DMS 273 (cell line): ENCODE measurements around the gene KANSL1L.

Experiments used
- DNase-seq: peaks from one replicate; lab custom pipeline; 2025; ENCODE audit not compliant: unreplicated experiment; lab: John Stamatoyannopoulos, UW

KANSL1L gene

GRCh38 chr2:210072922-210073509 lies 98.2 kb downstream of the KANSL1L start:
- DNase-seq = peak; percentile 48

- no peak for DNase-seq
Observed at GRCh38 chr2:210072493-210072892, 98.7 kb downstream of the KANSL1L start.

- no peak for DNase-seq
Observed at GRCh38 chr2:210063306-210063705, 107.9 kb downstream of the KANSL1L start.

- DNase-seq = no peak
Observed at GRCh38 chr2:210055825-210056224, 115.4 kb downstream of the KANSL1L start.

GRCh38 chr2:210054696-210055095 lies 116.5 kb downstream of the KANSL1L start:
- DNase-seq = no peak

- DNase-seq = no peak
Observed at GRCh38 chr2:210050885-210051284, 120.3 kb downstream of the KANSL1L start.

GRCh38 chr2:210049831-210050230 lies 121.4 kb downstream of the KANSL1L start:
- peak; percentile 39 for DNase-seq

- DNase-seq = no peak
Observed at GRCh38 chr2:210046851-210047500, 124.2 kb downstream of the KANSL1L start.

GRCh38 chr2:210038078-210038477 lies 133.1 kb downstream of the KANSL1L start:
- DNase-seq = no peak

GRCh38 chr2:210035679-210036078 lies 135.5 kb downstream of the KANSL1L start:
- DNase-seq = no peak

- DNase-seq = no peak
Observed at GRCh38 chr2:210034087-210034683, 137.0 kb downstream of the KANSL1L start.

GRCh38 chr2:210028178-210028577 lies 143.0 kb downstream of the KANSL1L start:
- no peak for DNase-seq

GRCh38 chr2:210027608-210028007 lies 143.6 kb downstream of the KANSL1L start:
- DNase-seq = no peak

GRCh38 chr2:210022824-210023223 lies 148.4 kb downstream of the KANSL1L start:
- no peak for DNase-seq

- no peak for DNase-seq
Observed at GRCh38 chr2:210020138-210020537, 151.1 kb downstream of the KANSL1L start.

- no peak for DNase-seq
Observed at GRCh38 chr2:210009896-210010295, 161.3 kb downstream of the KANSL1L start.

GRCh38 chr2:210009126-210009525 lies 162.1 kb downstream of the KANSL1L start:
- no peak for DNase-seq

GRCh38 chr2:210007895-210008294 lies 163.3 kb downstream of the KANSL1L start:
- no peak for DNase-seq

GRCh38 chr2:210004881-210005280 lies 166.3 kb downstream of the KANSL1L start:
- DNase-seq = no peak

GRCh38 chr2:210003359-210003758 lies 167.8 kb downstream of the KANSL1L start:
- no peak for DNase-seq

GRCh38 chr2:210002158-210003157 lies 168.8 kb downstream of the KANSL1L start, which contains the start of gene RPE:
TSS of gene RPE (plus strand) at chr2:210002638. CDS start at chr2:210002662, 24 bp downstream.
- peak; percentile 98 for DNase-seq
